HepG2 (cell line): ENCODE measurements around the gene ZMIZ1. TPM values are rescaled to one million over a fixed set of nuclear protein-coding genes. Genes with fewer than 3 reads are reported as not detected.
A peak's percentile ranks its signal among the peaks of the same experiment; 100 is the strongest.

Source experiments
- AGO2 ChIP-seq: fragments of 200-400 bp; formaldehyde crosslinking; optimal IDR thresholded peaks from 2 replicates; pipeline ENCODE3; 2017; ENCODE audit warnings: mild to moderate bottlenecking, low read depth, low read length, moderate library complexity
- BRD4 ChIP-seq: sonication (generic); formaldehyde crosslinking; IDR thresholded peaks from 2 replicates; pipeline ENCODE4 v1.4.0; 2020; ENCODE audit warnings: missing genetic modification reagents
- CHD2 ChIP-seq: IDR thresholded peaks from 2 replicates; pipeline ENCODE4 v1.6.1; 2011; ENCODE audit warnings: low read depth, low read length, improper control_type of control experiment
- HOXA9 ChIP-seq: sonication (generic); formaldehyde crosslinking; IDR thresholded peaks from 2 replicates; pipeline ENCODE4 v1.8.1; 2022; ENCODE audit warnings: missing genetic modification reagents, mild to moderate bottlenecking, moderate library complexity, borderline replicate concordance
- MAFF ChIP-seq: IDR thresholded peaks from 2 replicates; pipeline ENCODE4 v1.6.1; 2011; ENCODE audit warnings: low read depth, low read length, improper control_type of control experiment
- NCOA2 ChIP-seq: sonication (generic); formaldehyde crosslinking; IDR thresholded peaks from 2 replicates; pipeline ENCODE4 v1.8.0; 2022; ENCODE audit warnings: inconsistent platforms
- PHB2 ChIP-seq: fragments of 450-650 bp; IDR thresholded peaks from 2 replicates; pipeline ENCODE4 v1.6.1; 2018; ENCODE audit not compliant: partially characterized antibody
- THAP9 ChIP-seq: sonication (generic); formaldehyde crosslinking; IDR thresholded peaks from 2 replicates; pipeline ENCODE4; 2020; ENCODE audit warnings: missing genetic modification reagents, mild to moderate bottlenecking, borderline replicate concordance
- U2AF2 ChIP-seq: fragments of 200-400 bp; formaldehyde crosslinking; IDR thresholded peaks from 2 replicates; pipeline ENCODE4 v1.6.1; 2017; ENCODE audit warnings: low read depth, mild to moderate bottlenecking, low read length
- USF2 ChIP-seq, 2 experiments: sonication (generic) in 1 of 2; formaldehyde crosslinking in 1 of 2; IDR thresholded peaks; 2 replicates each; pipeline versions ENCODE4 v1.5.1 to v1.6.1; 2011 to 2020; ENCODE audit warnings: borderline replicate concordance in 1 of 2, low read depth in 1 of 2, low read length in 1 of 2, mild to moderate bottlenecking in 1 of 2, missing genetic modification reagents in 1 of 2, moderate library complexity in 1 of 2
- ZNF17 ChIP-seq: sonication (generic); formaldehyde crosslinking; IDR thresholded peaks from 2 replicates; pipeline ENCODE4 v1.5.0; 2020; ENCODE audit warnings: mild to moderate bottlenecking, missing genetic modification reagents
- ZNF296 ChIP-seq: sonication (generic); formaldehyde crosslinking; conservative IDR thresholded peaks from 2 replicates; pipeline ENCODE4 v1.5.0; 2020; ENCODE audit warnings: mild to moderate bottlenecking, missing genetic modification reagents
- ZNF451 ChIP-seq: sonication (generic); formaldehyde crosslinking; IDR thresholded peaks from 2 replicates; pipeline ENCODE4 v1.5.0; 2020; ENCODE audit warnings: mild to moderate bottlenecking, missing genetic modification reagents
- ZNF672 ChIP-seq: sonication (generic); formaldehyde crosslinking; IDR thresholded peaks from 2 replicates; pipeline ENCODE4 v1.8.1; 2022; ENCODE audit warnings: missing genetic modification reagents
- polyA plus RNA-seq, 8 experiments: library from polyadenylated mRNA; depleted of rRNA in 3 of 8; stranded (reverse) in 7 of 8; unstranded in 1 of 8; fragments of >200 nt; fragmentation: Illumina TruSeq in 4 of 8; extraction: Trizol in 4 of 8; gene quantifications; 2 replicates each; pipeline versions ENCODE4 v1.2.1 to v1.2.3, GENCODE V29; 2011 to 2016; ENCODE audit warnings: low read depth in 4 of 8, missing spikeins in 1 of 8, mixed read lengths in 1 of 8; ENCODE audit not compliant: insufficient read depth in 1 of 8
- total RNA-seq, 5 experiments: library from RNA; depleted of rRNA; stranded (reverse); fragments of >200 nt; fragmentation: Illumina TruSeq; extraction: Trizol; gene quantifications; 2 replicates each; pipeline ENCODE4 v1.2.3, GENCODE V29; 2016; ENCODE audit warnings: low read depth in 1 of 5
- TF ChIP-seq, protein P1 (sequence below): sonication (generic); formaldehyde crosslinking; IDR thresholded peaks from 2 replicates; pipeline ENCODE4 v1.4.0; 2020; ENCODE audit warnings: mild to moderate bottlenecking, missing genetic modification reagents, borderline replicate concordance
- TF ChIP-seq, protein P2 (sequence below): sonication (generic); formaldehyde crosslinking; conservative IDR thresholded peaks from 2 replicates; pipeline ENCODE4 v1.4.0; 2020; ENCODE audit warnings: mild to moderate bottlenecking, missing genetic modification reagents, moderate library complexity
- TF ChIP-seq, protein P3 (sequence below): sonication (generic); formaldehyde crosslinking; IDR thresholded peaks from 2 replicates; pipeline ENCODE4 v1.5.0; 2020; ENCODE audit warnings: missing genetic modification reagents

The ZMIZ1 gene
- total and polyA plus RNA-seq, 2 of the 13 experiments (the other 11 are each of a cell fraction or from before 2014, with no cell fraction given), result 5.3 to 10.2 TPM

DNA sequence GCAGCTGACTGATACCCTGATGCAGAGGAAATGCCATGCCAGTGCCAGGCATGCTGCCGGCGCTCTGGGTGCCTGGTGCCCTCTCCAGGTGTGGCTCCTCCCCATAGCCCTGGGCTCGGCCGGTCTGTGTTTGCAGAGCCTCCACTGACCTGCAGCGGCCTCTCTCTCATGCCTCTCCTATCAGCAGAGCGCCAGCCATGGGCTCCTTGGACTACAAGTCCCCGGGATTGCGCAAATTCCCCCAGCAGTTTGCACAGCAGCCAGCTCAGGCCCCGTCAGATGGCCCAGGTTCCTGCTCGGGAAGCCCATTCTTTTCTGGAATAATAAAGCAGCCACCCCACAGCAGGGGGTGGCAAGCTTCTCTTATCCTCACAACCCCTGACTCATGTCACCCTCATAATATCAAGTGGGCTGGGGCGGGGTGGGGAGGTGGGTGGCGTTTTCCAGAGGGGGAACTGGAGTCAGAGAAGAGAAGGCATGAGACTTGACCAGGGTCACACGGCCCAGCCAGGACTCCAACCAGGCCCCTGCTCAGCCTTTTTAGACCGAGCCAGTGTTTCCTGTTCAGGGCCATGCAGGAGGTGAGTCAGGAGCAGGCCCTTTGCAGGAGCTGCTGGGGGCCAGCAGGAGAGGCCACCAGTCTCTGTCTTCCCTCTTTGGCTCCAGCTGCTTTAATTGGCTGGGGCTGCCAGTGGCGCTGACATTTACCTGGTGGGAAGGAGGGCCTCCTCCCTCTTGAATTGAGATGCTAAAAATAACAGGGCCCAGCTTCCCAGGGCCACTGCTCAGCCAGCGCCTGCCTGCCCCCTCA lies 58.6 kb downstream of the ZMIZ1 start (continued):
- TF ChIP-seq NCOA2 (CRISPR knock-in tag) (peak; percentile 54; the same call in 1 of the 2 replicates), PHB2 (no peak), ZNF451 (0 out of 2 replicates have a peak, but pooled peaks have one; percentile 46), ZNF296 (CRISPR knock-in tag) (no peak), THAP9 (no peak), CHD2 (no peak), AGO2 (no peak), USF2 (IDR thresholded peaks at IDR 0.05; ENCODE audit: low read depth, low read length) (no peak), USF2 (CRISPR knock-in tag; IDR thresholded peaks at IDR 0.05; ENCODE audit: borderline replicate concordance) (no peak), U2AF2 (no peak), MAFF (no peak), ZNF17 (CRISPR knock-in tag) (no peak), BRD4 (CRISPR knock-in tag) (no peak), ZNF672 (CRISPR knock-in tag) (no peak), HOXA9 (no peak)
- TF ChIP-seq, protein P1, sequence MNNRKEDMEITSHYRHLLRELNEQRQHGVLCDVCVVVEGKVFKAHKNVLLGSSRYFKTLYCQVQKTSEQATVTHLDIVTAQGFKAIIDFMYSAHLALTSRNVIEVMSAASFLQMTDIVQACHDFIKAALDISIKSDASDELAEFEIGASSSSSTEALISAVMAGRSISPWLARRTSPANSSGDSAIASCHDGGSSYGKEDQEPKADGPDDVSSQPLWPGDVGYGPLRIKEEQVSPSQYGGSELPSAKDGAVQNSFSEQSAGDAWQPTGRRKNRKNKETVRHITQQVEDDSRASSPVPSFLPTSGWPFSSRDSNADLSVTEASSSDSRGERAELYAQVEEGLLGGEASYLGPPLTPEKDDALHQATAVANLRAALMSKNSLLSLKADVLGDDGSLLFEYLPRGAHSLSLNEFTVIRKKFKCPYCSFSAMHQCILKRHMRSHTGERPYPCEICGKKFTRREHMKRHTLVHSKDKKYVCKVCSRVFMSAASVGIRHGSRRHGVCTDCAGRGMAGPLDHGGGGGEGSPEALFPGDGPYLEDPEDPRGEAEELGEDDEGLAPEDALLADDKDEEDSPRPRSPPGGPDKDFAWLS, result no peak
- TF ChIP-seq, protein P2, sequence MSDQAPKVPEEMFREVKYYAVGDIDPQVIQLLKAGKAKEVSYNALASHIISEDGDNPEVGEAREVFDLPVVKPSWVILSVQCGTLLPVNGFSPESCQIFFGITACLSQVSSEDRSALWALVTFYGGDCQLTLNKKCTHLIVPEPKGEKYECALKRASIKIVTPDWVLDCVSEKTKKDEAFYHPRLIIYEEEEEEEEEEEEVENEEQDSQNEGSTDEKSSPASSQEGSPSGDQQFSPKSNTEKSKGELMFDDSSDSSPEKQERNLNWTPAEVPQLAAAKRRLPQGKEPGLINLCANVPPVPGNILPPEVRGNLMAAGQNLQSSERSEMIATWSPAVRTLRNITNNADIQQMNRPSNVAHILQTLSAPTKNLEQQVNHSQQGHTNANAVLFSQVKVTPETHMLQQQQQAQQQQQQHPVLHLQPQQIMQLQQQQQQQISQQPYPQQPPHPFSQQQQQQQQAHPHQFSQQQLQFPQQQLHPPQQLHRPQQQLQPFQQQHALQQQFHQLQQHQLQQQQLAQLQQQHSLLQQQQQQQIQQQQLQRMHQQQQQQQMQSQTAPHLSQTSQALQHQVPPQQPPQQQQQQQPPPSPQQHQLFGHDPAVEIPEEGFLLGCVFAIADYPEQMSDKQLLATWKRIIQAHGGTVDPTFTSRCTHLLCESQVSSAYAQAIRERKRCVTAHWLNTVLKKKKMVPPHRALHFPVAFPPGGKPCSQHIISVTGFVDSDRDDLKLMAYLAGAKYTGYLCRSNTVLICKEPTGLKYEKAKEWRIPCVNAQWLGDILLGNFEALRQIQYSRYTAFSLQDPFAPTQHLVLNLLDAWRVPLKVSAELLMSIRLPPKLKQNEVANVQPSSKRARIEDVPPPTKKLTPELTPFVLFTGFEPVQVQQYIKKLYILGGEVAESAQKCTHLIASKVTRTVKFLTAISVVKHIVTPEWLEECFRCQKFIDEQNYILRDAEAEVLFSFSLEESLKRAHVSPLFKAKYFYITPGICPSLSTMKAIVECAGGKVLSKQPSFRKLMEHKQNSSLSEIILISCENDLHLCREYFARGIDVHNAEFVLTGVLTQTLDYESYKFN (CRISPR knock-in tag), result peak; percentile 77
- TF ChIP-seq, protein P3, sequence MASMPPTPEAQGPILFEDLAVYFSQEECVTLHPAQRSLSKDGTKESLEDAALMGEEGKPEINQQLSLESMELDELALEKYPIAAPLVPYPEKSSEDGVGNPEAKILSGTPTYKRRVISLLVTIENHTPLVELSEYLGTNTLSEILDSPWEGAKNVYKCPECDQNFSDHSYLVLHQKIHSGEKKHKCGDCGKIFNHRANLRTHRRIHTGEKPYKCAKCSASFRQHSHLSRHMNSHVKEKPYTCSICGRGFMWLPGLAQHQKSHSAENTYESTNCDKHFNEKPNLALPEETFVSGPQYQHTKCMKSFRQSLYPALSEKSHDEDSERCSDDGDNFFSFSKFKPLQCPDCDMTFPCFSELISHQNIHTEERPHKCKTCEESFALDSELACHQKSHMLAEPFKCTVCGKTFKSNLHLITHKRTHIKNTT (CRISPR knock-in tag), result no peak
